GM19099 (cell line): ENCODE measurements around the gene ABCD3.

Source experiments
- POLR2A ChIP-seq: IDR thresholded peaks from 3 replicates; pipeline ENCODE4 v1.6.1; 2011; ENCODE audit warnings: low read depth; ENCODE audit not compliant: insufficient read length; ENCODE audit errors: extremely low read depth

Gene ABCD3

DNA sequence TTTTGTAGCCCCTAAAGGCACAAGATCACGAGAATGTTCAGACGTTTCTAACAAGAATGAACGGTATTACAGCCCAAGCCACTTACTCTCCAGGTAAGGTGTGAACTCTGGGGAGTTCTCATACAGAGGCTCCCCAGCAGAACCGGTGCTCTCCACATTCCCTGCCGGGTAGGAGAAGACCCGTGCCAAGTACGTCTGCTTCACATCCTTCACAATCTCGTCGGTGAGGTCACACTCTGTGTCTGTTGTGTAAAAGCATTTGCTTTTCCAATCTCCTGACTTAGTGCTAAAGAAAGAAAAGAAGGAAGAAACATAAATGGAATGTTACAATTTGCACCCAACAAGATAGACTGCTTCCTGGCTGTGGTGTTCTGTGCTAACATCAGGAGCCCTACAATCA lies 117.7 kb downstream of the ABCD3 start:
- TF ChIP-seq POLR2A, result no peak

DNA sequence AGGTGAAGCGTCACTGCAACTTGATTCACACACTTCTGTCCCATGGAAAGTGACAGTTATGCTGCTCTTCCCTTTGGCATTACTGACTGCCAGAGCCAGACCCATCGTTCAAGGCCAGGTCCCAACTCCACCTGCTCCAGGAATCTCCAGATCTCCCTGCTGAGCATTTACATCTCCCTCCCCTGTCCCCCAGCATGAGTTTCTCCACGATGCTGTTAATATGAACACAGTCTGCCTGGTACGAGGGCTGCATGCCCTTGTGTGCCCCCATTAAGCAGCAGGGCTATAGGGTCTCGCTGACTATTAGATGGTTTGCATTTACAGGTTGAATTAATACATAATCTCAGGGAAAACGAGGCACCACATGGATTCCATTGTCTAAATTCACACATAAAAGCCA lies 119.1 kb downstream of the ABCD3 start:
- TF ChIP-seq POLR2A, result no peak

DNA sequence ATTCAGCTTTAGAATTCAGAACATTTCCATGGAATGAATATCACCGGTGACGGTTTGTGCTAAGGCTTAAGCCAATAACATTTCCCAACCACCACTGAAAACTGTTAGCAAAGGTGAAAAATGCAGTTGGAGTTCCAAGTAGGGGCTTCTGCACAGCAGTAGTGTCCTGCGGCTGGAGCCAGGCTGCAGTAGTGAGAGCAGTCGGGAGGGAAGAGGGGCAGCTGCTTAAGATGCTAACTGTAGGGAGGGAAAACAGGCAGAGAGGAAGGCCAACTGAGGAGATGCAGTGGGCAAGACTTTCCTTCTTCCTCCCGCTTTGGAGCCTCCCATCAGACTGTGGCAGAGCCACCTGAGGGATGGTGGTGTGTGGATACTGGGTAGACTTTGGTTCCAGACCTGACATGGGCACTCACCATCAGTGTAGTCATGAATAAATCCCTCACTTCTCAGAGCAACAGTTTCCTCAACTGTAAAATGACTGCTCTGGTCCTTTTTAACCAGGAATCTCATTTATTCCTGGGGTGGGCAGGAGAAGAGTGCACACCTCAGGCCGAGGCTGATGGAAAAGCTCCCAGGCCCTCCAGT lies 120.1 kb downstream of the ABCD3 start:
- no peak for TF ChIP-seq POLR2A

DNA sequence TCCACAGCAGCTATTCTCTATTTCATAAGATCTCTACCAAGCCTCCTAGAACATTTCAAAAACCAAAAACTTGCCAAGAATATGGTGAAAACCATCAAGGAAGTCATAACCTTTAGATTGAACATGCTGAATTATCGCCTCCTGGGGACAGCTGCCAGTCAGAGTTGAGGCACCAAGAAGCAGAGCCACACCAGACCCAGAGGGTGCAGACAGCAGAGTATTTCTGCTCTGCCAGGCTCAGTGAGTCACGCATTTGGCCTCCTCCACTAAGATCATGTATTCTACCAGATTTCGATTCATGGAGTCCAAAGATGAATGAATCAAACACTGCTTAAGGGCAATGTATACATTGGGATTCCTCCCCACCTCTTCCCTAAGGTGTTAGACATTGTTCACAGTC lies 121.3 kb downstream of the ABCD3 start:
- no peak for TF ChIP-seq POLR2A

DNA sequence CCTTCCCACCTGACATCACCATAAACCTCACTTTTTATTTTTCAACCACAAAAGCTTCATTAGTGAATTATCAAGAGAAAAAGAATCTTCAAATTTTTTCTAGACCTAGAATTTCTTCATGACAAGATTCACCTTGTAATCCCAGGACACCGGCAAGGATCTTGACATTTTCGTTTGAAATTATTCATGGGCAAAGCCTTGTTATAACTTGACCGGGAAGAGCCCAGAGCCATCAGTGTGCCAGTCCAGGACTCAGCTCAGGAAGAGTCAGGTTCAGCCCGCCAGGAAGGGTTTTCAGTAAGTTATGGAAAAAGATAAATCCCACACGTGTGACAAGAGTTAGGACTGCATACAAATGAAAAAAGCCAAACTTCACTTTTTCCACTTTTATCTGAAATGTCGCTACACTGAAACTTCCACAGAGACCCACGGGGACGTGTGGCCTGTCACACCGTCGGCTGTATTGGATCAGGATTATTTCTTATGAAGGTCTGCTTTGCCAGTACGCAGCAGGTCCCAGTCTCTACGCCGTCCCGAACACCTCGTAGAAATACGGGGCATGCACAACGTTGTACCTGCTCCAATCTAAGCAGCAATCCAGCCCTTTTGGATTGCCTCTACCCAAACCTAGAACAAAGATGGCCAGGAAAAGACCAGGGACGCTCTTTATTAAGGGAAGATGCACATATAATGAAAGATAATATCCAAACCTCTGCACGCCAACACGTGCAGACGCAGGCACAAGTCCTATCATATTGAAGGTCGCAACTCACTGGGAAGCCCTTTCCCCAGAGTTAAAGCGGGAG lies 122.5 kb downstream of the ABCD3 start:
- no peak for TF ChIP-seq POLR2A

DNA sequence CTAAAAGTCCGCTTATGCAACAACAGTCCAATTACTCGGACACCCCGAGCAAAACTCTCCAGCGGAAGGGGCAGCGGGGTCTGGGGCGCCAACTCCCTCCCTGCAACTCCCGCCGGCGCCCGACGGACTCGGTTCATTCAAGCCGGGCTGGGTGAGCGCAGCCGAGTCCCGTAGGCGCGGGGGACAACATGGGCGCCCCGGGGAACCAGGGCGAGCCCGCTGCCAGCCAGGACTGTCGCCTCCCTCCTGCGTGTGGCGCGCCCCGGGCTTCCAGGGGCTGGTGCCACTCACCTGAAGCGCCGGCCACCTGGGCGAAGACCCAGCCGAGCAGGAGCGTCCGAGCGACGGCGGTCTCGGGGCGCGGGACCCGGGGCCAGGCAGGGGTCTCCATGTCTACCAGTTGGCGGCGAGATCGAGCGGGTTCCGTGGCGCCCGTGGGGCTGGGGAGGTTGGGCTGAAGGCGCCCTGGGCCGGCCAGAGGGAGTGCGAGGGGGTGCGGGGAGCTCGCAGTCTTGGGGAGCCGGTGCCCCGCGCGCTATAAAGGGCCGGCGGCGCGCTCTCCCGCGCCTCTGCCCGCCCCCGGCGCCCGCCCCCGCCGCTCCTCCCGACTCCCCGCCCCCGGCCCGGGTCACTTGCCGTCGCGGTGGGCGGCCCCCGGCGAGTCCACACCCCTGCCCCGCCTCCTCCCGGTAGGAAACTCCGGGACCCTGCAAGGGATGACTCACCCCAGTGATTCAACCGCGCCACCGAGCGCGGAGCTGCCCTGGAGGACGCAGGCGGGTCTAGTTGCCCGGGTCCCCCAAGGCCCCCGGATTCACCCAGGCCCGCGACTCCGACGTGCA lies 123.3 kb downstream of the ABCD3 start, which contains the start of gene F3:
Gene F3 (minus strand): TSS at position 514 of the 842 bp plus-strand sequence. CDS start 123 bp downstream, at position 391.
- no peak for TF ChIP-seq POLR2A

DNA sequence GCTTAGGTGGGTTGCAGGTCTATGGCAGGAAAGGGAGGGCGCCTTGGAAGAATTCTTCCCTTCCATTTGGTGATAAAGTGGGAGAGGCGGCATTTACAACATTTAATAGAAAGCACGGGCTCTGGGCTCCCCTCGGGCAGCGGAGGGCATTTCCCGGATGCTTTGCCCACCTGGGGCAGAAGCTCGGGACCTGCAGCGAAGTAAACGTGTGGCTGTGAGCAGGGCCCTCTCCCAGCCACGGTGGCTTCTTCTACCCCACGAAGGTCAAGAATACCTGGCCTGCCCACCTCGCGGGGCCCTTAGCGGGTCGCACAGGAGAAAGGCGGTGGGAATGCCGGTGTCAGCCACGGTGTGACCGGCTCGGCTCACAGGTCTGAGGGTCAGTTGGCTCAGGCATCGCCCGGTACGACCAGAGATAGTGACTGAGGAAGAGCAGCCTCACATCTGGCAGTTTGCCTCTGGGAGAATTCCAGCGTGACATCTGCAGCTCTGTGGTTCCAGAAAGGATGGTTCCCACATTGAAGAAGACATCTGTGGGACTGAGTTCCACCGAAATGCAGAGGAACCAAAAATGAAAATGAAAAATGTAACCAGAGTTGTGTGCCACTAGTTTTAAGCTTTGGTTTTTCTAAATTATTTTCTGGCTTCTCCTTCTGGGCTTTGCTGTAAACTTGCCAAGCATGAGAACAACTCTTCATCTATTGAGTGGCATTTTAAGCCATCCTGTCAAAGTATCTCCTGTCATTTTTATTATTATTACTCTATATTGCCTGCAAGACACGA lies 124.1 kb downstream of the ABCD3 start:
- TF ChIP-seq POLR2A, result no peak

DNA sequence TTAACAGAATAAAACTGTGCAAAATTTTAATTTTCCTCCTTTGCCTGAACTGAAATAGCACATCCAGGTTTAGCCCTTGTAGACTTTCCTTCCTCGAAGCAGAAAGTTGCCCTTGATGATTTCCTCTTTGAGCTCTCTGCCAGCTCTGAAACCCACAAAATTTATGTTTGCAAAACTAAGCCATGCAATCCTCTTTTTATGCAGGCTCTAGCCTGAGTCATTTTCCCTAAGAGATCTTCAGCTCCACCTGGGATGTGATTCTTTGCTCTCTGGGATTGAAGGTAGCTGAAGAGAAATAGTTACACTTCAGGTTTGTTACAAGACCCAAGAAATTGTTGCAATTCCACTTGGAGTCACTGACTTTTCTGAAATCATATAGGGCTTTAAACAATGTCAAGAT lies 124.8 kb downstream of the ABCD3 start:
- TF ChIP-seq POLR2A, result no peak

DNA sequence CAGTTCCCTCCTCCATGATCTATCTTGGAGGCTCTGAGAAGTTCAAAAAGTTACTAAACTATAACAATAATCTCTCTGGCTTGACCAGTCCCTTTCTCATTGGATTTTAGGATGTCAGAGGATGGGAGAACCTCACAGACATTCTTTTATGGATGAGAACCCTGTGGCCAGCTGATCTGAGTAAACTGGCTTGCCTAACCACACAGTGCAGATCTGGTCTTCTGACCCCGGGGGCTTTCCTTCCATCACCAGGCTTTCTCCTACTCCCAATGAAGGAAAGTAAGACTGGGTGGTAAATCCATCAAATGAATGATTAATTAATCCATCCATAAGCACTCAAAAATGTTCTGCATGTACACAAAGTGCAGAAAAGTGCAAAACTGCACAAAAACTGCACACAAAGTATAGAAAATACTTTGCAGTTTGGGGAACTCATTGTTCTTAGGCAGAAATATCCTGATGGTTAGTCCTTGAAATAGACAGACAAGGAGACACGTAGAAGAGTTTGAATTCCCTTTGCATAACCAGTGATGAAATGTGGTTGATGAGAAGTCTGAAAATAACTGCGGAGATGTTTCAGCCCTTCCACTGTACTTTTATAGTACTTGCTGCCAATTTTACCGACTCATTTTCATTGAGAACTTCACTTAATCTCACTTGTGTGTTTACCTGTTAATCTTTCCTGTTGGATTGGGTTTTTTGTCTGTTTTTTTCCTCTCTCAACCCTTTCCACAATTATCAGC lies 125.9 kb downstream of the ABCD3 start:
- TF ChIP-seq POLR2A, result no peak

DNA sequence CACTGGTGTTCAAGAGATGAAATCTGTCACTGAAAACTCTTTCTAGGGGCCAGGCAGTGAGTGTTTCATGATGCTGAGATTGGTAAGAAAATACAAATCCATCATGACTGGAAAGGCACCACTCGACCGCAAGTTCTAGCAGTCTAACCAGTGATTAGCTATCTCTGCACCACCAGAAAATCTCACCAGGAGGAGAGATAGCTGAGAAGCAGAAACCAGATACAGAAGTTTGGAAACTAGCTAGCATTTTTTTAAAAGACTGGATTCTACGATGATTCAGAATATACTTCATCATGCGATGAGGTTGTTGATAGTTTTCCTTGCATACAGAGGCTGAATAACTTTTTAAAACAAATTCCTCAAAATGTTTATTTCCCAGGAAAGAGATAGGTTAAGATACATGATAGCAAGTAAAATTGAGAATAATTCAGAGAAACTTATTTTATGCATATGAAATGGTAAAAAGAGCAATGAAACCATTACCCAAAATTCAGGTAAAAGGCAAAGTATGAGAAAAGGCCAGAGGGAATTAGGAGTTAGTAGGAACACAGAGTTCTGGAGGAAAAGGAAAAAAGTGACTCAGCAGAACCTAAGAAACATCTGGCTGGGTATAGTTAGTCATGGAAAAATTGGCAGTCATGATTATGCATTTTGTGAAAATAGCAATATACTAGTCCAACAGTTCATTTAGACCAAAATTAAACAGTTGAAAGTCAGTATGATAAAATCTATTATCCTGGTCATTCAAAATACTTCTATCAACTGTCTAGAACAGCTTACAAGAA lies 126.7 kb downstream of the ABCD3 start:
- no peak for TF ChIP-seq POLR2A

DNA sequence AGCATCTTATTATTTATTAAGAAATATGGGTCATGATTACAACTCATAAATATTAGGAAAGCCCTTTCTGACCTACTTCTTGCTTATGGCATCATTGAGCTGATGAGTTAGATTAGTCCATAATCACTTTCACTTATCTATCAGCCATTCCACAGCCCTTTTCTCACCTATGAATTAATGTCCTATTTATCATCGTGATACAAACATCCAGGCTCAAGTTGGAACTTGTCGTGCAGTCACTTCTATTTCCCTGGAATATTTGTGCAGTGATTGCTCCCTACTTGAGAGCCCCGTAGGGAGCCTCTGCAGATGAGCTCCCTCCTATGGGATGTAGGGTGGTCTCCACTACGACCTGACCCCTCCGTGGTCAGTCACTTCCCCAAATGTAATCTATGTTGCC lies 131.5 kb downstream of the ABCD3 start:
- TF ChIP-seq POLR2A, result no peak

DNA sequence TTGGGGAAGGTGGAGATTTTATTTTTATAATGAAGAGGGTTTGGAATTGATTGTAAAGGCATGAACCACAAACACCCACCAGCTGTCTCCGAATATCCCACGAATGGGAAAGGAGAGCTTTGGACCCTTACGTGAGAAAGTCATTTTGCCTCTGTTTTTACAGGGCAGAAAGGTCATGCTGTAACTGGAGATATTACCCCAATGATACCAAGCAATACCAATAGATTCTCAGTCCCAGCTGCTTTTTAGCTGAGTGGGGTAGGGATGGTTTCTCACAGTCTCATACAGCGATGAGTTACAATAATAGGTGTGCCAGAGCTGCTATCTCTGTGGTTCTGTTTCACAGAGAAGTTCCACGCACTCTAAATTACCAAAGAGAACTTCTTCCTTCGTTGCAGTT lies 132.2 kb downstream of the ABCD3 start:
- no peak for TF ChIP-seq POLR2A

DNA sequence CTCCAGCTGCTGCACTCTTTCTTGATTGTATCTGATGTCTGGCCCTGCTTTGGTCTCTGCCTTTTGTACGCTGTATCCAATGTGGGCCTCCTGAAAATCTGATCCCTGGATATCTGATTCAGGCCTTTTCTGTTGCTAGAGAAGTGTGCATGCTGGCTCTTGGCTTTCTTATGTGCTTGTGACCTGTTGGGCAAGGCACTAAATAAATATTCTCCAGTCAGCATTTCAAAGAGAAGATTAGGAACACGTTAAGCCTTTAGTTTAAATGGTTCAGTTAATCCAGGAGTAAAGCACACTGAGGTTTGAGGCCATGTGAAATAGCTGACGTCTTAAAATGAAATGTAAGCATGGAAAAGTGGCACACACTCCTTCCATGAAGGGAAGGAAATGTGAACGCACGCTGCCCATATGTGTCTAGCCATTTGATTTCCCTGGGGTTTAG lies 132.6 kb downstream of the ABCD3 start:
- TF ChIP-seq POLR2A, result no peak
